AG09319 (cell line): ENCODE measurements around the gene D2HGDH.
"Not testable (repeated sequence)": the region's sequence is repeated elsewhere in the genome, so short reads cannot be mapped to it uniquely, and the experiment has no call there.

Experiments used
- DNase-seq: peaks from one replicate; pipeline ENCODE4 v3.0.0-alpha.2; 2010; ENCODE audit warnings: low read depth; ENCODE audit errors: extremely low read depth
- TF ChIP-seq, protein P1 (sequence below): IDR thresholded peaks from 2 replicates; pipeline ENCODE4 v1.5.1; 2011; ENCODE audit warnings: low read depth, mild to moderate bottlenecking, inconsistent platforms, low read length, moderate library complexity

D2HGDH gene

DNA sequence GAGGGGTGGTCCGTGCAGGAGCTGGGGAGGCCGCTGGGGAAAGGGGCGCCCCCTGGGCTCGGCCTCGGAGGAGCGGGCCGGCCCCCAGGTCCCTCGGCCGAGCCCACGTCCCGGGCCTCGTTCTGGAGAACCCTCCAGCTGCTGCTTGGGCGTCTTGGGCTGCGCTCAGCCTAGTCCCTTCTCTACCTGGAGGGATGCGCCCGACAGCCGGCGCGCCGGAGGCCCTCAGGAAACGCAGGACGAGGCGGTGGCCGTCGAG, 293 bp upstream of the D2HGDH start:
- no peak for DNase-seq
- TF ChIP-seq, protein P1, sequence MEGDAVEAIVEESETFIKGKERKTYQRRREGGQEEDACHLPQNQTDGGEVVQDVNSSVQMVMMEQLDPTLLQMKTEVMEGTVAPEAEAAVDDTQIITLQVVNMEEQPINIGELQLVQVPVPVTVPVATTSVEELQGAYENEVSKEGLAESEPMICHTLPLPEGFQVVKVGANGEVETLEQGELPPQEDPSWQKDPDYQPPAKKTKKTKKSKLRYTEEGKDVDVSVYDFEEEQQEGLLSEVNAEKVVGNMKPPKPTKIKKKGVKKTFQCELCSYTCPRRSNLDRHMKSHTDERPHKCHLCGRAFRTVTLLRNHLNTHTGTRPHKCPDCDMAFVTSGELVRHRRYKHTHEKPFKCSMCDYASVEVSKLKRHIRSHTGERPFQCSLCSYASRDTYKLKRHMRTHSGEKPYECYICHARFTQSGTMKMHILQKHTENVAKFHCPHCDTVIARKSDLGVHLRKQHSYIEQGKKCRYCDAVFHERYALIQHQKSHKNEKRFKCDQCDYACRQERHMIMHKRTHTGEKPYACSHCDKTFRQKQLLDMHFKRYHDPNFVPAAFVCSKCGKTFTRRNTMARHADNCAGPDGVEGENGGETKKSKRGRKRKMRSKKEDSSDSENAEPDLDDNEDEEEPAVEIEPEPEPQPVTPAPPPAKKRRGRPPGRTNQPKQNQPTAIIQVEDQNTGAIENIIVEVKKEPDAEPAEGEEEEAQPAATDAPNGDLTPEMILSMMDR: no peak

DNA sequence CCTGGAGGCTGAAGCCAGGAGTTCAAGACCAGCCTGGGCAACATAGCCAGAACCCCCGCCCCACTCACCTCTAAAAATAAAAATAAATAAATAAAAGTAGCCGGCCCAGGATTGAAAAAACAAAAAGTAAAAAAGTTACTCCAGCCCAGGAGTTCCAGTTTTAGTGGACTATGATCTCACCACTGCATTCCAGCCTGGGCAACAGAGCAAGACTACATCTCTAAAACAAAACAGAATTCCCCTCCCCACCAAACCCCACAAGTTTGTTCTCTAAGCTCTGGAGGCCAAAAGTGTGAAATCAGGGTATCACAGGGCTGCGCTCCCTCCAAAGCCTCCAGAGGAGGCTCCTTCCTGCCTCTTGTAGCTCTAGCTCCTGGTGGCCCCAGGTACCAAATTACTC, 1.7 kb downstream of the D2HGDH start:
- TF ChIP-seq, protein P1: no peak
- no peak for DNase-seq

DNA sequence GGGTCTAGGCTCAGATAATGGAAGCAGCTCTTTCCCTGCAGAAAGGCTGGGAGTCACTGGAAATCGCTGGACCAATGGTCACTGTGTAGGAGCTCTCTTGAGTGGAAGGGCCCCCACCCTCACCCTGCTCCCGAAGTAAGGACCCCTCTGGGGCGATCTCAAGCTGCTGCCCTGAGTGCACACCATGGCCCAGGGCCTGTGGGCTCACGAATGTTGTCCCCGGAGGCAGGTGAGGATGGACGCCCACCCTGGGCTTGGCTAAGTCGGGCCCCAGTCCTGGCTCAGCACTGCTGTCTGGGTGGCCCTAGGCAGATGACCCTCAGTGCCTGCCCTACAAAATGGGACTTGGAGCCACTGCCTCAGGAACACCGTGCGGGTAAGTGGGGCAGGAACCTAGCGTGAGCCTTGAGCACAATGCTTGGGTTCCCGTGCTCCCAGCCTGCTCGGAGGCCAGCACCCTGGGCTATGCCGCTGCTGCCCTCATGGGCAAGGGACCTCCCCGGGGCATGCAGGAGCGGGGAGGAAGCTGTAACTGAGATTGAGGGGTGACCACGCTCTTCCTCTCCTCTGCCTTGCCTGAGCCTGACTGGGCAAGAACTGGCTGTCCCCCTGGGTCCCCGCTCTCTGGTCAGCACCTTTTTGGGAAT, 3.7 kb downstream of the D2HGDH start:
- TF ChIP-seq, protein P1: no peak
- no peak for DNase-seq

DNA sequence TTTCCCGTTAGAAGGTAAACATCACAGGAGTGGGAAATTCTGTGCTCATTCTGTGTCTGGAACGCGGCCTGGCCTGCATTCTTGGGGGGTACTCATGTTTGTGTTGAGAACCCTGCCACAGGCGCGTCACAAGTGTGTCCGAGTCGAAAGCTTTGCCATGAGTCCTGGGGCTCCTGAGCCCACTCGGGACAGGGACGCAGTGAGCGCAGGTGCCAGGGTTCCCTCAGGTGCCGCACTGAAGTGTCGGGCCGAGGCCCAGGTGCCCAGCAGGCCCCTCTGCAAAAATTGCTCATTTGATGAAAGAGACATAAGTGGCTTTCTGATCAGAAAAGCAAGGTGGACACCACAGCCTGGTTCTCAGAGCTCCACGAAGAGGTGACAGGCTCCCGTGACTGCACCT, 4.7 kb downstream of the D2HGDH start:
- no peak for DNase-seq
- TF ChIP-seq, protein P1: no peak

DNA sequence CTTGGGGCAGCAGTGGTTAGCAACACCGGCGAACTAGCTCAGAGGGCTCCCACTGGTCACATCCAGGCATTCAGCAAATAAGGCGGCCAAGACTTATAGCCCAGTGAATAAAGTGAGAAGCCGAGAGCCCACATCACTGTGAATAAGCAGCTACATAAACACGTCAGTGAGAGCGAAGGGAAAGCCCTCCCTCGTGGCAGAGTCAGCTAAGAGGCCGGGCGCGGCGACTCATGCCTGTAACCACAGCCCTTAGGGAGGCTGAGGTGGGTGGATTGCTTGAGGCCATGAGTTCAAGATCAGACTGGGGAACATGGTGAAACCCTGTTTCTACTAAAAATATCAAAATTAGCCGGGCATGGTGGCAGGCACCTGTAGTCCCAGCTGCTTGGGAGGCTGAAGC, 5.2 kb downstream of the D2HGDH start:
- DNase-seq: no peak
- TF ChIP-seq, protein P1: no peak

DNA sequence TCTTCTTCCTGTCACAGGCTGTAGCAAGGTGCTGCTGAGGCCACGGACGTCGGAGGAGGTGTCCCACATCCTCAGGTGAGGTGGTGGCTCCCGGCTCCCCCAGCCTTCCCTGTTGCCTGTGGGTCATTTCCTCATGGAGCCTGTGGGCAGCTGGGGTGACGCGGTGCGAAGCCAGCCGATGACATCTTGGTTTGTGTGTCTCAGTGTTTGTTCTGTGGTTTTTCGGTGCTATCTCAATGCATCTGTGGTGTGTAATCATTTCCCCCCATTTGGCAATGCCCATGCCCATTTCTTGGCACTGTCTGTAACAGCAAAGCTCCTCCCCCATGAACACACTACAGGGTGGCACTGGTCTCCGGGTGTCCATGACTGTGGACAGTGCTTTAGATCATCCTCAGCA, 6.6 kb downstream of the D2HGDH start:
- no peak for DNase-seq
- TF ChIP-seq, protein P1: no peak

DNA sequence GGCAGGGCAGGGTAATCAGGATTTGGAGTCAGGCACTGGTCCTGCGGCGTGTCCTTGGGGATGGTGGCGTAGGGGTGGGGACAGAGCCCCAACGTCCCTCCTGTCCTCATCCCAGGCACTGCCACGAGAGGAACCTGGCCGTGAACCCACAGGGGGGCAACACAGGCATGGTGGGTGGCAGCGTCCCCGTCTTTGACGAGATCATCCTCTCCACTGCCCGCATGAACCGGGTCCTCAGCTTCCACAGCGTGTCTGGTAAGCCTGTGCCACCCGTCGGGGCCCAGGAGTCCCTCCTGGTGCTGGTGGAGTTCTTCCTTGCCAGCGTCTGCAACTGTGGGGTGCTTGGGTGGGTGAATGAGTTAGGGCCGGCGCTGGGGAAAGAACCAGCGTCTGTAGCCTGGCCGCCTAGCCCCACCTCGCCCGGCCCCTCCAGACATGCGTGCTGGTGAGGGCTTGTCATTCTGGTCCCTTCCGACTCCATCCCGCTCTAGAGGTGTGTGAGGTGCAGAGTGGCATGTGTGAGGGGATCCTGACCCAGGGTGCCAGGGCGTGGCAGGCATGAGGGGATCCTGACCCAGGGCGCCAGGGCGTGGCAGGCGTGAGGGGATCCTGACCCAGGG, 8.0 kb downstream of the D2HGDH start:
- DNase-seq: no peak
- TF ChIP-seq, protein P1: no peak

DNA sequence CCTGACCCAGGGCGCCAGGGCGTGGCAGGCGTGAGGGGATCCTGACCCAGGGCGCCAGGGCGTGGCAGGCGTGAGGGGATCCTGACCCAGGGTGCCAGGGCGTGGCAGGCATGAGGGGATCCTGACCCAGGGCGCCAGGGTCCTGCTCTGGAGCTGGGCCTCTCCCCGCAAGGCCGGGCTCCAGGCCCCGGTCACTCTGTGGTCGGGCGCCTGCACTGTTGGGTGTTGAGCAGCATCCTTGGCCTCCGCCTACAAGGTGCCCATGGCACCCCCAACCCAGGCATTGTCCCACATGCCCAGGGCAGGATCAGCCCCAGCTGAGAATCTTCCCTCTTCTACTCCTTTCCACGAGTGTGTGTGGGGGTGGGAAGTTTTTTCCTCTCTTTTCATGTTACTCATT, 8.6 kb downstream of the D2HGDH start:
- DNase-seq: not testable (repeated sequence)
